ENCODE measurements around the gene NENF.
"Not testable (repeated sequence)": the region's sequence is repeated elsewhere in the genome, so short reads cannot be mapped to it uniquely, and the experiment has no call there.

The NENF gene

GRCh38 chr1:212459656-212460055 is 26.9 kb downstream of the NENF start:
- no peak for DNase-seq (ENCODE audit: low spot score)

- no peak for DNase-seq (ENCODE audit: low spot score)
Measured at GRCh38 chr1:212460376-212460775, 27.7 kb downstream of the NENF start.

- DNase-seq (ENCODE audit: low spot score): no peak
Measured at GRCh38 chr1:212461916-212462660, 29.4 kb downstream of the NENF start.

- no peak for DNase-seq (ENCODE audit: low spot score)
Measured at GRCh38 chr1:212463565-212464285, 31.0 kb downstream of the NENF start.

GRCh38 chr1:212465311-212465710 is 32.6 kb downstream of the NENF start:
- no peak for DNase-seq (ENCODE audit: low spot score)

GRCh38 chr1:212466437-212466836 is 33.7 kb downstream of the NENF start:
- DNase-seq (ENCODE audit: low spot score): no peak

GRCh38 chr1:212466898-212467650 is 34.4 kb downstream of the NENF start:
- no peak for DNase-seq (ENCODE audit: low spot score)

- no peak for DNase-seq (ENCODE audit: low spot score)
Measured at GRCh38 chr1:212467843-212468482, 35.2 kb downstream of the NENF start.

- DNase-seq (ENCODE audit: low spot score): peak; percentile 94
Measured at GRCh38 chr1:212470059-212470458, 37.3 kb downstream of the NENF start.

GRCh38 chr1:212471286-212471685 is 38.6 kb downstream of the NENF start:
- no peak for DNase-seq (ENCODE audit: low spot score)

- no peak for DNase-seq (ENCODE audit: low spot score)
Measured at GRCh38 chr1:212471891-212472675, 39.4 kb downstream of the NENF start.

GRCh38 chr1:212473729-212474128 is 41.0 kb downstream of the NENF start:
- DNase-seq (ENCODE audit: low spot score): no peak

- DNase-seq (ENCODE audit: low spot score): no peak
Measured at GRCh38 chr1:212475151-212475550, 42.4 kb downstream of the NENF start.

- not testable (repeated sequence) for DNase-seq (ENCODE audit: low spot score)
Measured at GRCh38 chr1:212475831-212476230, 43.1 kb downstream of the NENF start.

- DNase-seq (ENCODE audit: low spot score): peak; percentile 84
Measured at GRCh38 chr1:212477014-212477679, 44.4 kb downstream of the NENF start.

GRCh38 chr1:212477680-212478466 is 45.2 kb downstream of the NENF start:
- DNase-seq (ENCODE audit: low spot score): no peak

- DNase-seq (ENCODE audit: low spot score): no peak
Measured at GRCh38 chr1:212478467-212479025, 45.8 kb downstream of the NENF start.

- no peak for DNase-seq (ENCODE audit: low spot score)
Measured at GRCh38 chr1:212479188-212479587, 46.5 kb downstream of the NENF start.

GRCh38 chr1:212480711-212481437 is 48.2 kb downstream of the NENF start:
- DNase-seq (ENCODE audit: low spot score): not testable (repeated sequence)
